Measurements from ENCODE around the gene COX8A.
"Not testable (repeated sequence)": the region's sequence is repeated elsewhere in the genome, so short reads cannot be mapped to it uniquely, and the experiment has no call there.

The COX8A gene, protein sequence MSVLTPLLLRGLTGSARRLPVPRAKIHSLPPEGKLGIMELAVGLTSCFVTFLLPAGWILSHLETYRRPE

DNA sequence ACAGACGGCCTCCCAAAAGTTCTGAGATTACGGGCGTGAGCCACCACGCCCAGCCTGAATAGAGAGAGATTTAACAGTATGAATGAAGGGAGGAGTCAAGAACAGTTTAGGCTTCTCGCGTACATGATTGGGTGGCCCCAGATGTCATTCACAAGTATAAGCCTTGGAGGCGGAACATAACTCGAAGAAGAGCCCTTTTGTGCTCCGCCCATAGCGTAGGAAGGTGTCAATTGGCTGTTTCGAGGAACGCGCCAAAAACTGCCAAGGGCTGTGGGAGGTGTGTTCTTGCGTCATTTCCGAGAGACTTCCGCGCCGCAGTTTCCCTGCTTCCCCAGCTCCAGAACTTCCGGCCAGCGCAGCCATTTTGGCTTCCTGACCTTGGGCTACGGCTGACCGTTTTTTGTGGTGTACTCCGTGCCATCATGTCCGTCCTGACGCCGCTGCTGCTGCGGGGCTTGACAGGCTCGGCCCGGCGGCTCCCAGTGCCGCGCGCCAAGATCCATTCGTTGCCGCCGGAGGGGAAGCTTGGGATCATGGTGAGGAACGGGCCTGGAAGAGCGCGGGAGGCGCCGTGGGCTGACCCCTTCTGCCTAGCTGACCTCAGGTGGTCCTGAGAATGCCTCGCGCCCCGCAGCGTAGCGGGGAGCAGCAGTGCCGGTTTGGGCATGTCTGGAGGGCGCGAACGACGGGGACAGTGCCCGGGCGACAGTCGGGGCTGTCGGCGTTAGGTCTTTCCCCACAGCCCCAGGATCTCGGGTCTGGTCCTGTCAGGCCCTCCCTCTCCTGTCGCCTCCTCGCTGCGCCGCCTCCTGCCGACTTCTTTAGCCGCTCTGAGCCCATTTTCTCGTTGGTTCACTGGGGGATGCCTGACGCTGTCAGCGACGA lies at the start of gene COX8A:
Gene COX8A, plus strand, starts transcription at position 362 of the 885 bp plus-strand sequence. Its CDS starts 61 bp downstream, at position 423.
- DNase-seq (ENCODE audit: low spot score): peak; percentile 100

DNA sequence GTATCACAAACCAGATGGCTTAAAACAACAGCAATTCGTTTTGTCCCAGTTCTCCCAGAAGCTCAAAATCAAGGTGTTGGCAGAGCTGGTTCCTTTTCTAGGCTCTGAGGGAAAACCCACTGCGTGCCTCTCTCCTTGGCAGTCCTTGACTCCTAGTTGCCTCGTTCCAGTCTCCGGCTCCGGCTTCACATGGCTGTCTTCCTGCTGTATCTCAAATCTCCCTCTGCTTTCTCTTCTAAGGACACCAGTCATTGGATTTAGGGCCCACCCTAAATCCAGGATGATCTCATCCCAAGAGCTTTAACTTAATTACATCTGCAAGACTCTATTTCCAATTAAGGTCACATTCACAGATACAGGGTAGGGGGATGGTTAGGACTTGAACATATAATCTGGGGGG lies 44.8 kb upstream of the COX8A start:
- no peak for DNase-seq (ENCODE audit: low spot score)

DNA sequence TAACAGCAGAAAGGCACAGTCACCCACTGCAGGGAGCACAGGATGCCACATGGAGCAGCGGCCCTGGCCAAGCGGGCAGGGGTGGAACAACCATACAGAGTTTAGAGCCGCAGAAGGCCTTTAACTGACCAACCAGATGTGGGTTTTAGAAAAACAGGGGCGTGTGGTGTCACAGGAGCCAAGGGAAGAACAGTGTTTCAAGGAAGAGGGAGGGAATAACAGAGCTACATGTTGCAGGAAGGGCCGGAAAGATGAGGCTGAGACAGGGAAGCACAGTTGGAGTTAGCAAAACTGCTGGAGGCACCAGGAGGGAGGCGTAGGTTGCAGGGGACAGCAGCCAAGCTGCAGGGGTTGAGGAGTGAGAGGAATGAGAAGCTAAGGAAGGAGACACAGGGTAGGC lies 43.4 kb upstream of the COX8A start:
- DNase-seq (ENCODE audit: low spot score): no peak

DNA sequence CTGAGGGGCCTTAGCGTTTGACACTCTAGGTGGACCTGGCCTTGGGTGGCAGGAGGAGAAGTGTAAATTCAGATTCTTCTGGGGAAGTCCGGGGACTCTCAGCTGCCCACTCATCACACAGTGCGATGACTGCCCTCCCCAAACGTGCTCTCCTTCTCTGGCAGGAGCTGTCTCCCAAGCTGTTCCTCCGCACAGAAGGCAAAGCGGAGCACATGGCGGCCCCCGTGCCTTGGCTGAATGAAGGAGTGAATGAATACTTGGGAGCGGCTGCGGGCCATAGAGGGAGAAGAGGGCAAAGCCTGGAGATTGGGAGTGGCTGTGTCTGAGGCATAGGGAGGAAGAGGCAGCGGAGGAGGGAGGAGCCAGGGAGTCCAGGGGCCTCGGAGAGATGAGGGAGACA lies 42.5 kb upstream of the COX8A start:
- no peak for DNase-seq (ENCODE audit: low spot score)

DNA sequence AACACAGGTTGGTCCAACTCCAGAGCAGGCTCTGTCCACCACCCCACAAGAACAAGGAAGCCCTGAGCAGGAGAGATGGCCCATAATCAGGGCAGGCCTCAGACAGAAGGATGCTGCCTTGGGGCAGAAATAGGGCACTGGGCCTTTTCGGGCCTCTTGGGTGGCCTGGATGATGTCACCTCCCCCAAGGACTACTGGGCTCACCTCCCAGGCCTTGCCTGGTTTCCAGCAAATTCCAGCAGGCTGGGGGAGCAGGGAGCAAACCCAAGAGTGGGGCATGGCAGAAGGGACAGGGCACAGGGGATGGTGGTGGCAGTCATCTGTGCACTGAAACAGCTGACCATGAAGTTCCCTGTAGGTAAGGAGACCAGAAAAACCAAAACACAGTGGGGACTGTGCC lies 41.0 kb upstream of the COX8A start:
- no peak for DNase-seq (ENCODE audit: low spot score)

DNA sequence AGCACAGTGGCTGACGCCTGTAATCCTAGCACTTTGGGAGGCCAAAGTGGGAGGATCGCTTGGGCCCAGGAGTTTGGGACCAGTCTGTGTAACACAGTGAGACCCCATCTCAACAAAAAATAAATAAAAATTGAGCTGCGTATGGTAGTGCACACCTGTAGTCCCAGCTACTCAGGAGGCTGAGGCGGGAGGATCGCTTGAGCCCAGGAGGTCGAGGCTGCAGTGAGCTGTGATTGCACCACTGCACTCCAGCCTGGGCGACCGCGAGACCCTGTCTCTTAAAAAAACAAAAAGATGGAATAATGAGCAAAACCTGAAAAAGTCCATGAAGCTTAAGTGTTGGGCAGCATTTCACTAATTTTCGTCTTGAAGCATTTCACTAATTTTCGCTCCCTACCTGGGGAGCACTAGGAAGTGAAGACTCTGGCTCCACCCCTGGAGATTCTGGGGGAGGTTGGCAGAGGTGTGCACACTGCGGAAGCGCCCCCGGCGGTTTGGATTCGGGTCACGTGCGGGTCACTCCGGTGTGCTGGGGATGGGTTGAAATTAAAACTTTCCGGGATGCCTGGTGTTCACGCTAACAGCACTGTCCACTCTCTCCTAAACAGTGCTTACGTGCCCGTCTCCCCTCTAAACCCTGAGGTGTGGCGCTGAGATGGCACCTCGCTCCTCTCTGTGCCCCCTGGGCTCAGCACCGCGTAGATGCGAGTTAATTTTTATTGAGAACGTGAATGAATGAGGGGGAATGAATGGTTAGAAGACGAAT lies 36.5 kb upstream of the COX8A start:
- DNase-seq (ENCODE audit: low spot score): no peak

DNA sequence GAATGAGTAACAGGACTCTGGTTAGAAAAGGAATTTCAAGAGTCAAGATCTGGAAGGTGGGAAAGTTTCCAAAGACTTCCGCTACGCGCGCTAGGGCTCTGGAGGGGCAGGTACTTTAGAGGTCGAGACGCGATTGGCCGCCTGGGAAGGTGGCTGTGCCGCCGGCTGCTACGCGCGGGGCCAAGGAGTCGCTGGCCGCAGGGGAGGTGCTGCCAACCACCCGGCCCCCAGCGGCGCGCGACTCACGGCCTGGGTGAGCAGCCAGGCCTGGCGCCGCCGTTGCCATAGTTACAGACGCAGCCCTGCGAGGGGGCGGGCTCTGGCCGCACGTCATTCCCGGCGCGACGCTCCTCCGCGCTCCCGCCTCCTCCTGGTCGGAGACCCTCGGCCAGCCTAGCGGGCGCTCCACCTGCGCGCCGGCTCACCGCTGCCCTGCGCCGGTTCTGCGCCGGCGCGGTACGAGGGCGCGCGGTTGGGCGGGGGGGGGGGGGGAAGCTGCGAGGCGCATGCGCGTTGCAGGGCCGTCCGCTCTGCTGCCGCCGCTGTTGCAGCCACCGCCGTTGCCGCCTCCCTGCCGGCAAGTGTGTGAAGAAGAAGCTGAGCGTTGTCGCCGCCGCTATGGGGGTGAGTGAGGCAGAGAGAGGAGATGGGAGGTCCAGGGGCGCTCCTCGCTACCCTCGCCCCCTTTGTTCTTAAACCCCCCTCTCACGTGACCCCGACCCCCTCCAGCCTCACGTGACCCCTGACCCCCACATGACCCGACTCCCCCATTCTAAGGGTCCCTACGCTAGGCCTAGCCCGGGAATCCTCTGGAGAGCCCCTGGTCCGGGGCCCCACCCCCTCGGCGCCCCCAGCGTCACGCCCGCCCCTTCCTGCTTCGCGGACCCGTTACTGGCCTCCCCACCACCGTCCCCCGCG lies 35.7 kb upstream of the COX8A start, which contains the start of gene NAA40:
Gene NAA40, plus strand, starts transcription at position 524 of the 918 bp plus-strand sequence. Its CDS starts 95 bp downstream, at position 619.
- DNase-seq (ENCODE audit: low spot score): peak; percentile 90

DNA sequence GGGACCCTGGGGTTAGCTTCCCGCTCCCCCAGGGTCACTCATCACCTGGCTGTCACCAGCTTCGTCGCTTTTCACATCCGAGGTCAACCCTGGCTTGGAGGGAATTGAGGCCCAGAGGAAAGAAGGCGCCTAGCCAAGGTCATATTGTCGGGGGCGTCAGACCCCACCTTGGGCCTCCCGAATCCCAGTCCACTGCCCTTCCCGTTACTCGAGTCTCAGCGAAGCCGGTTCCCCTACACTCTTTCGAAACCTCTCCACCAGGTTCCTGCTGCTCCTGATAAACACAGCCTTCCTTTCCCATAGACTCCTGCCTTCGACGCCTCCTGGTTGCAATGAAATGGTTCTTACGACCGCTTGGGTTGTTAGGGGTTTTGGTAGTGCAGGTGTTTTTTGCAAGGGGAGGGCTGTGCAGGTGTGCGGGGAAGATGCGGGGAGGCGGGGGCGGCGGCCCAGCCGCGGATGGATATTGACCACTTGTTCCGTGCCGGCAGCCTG lies 35.0 kb upstream of the COX8A start:
- no peak for DNase-seq (ENCODE audit: low spot score)

DNA sequence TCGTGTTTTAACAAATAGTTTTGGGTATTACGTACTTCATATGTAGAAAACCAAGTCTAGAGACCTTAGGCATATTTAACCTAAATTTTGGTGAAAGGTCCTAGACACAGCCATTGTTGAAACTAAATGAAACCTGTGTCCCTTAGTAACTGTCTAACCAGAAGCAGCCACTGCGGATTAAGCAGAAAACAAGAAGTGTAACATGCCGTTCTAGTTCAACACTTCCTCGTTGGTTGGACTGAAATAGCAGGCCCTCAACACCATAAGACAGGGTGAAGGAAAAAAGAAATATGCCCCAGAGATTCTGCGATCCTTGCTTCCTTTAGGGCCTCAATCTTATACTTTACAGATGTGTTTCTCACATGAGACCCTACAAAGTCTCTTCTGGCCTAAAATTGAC lies 33.6 kb upstream of the COX8A start:
- DNase-seq (ENCODE audit: low spot score): no peak

DNA sequence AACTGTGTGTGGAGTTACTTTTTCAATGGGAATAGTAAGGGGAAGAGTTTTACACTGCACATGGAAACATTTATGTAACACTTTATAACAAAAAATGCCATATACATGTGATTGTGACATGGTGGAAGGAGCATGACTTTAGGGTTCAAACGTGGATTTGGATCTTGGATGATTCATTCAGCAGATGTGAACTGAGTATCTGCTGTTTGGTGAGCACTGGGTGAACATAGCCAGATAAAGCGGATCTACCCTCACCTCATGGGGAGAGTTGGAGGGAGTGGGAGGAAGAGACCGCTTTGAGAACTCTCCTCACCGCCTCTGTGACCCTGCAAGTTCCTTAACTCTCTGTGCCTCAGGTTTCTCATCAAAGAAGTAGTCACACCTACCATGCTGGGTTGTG lies 32.5 kb upstream of the COX8A start:
- DNase-seq (ENCODE audit: low spot score): no peak

DNA sequence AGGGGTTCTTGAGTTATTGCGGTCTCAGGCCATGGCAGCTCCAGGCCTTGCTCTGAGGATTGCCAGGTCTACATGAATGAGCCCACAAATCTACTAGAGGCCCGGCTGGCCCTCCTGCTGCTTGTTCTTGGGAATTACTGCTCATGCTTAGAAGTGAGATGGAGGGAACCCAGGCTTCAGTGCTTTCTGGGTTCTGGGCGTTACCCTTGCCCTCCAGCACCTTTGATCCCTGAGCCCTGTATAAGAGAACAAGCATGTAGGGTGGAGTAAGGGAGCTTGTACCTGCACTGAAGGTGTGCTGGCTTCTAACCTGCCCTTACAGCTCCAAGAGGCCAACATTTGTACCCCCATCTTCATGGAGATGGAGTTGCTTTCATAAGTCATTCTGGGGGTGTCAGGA lies 31.6 kb upstream of the COX8A start:
- DNase-seq (ENCODE audit: low spot score): no peak

DNA sequence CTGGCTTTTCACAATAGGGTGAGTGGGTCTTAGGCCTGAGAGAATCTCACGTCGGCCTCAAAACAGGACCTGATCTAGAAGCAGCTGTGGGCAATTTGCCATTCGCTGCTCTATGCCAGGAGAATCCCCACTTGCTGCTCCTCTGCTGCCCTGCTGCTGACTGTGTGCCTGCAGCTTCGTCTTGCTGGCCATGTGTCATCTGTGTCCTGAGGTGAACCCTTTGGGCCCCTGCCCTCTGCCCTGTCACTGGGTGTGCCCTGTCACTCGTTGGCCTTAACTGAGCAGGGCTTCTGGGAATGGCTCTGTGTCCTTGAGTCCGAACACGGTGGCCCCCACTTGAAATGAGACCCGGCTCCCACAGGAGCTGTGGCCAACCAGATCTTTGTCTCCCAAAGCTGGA lies 29.4 kb upstream of the COX8A start:
- DNase-seq (ENCODE audit: low spot score): peak; percentile 68

DNA sequence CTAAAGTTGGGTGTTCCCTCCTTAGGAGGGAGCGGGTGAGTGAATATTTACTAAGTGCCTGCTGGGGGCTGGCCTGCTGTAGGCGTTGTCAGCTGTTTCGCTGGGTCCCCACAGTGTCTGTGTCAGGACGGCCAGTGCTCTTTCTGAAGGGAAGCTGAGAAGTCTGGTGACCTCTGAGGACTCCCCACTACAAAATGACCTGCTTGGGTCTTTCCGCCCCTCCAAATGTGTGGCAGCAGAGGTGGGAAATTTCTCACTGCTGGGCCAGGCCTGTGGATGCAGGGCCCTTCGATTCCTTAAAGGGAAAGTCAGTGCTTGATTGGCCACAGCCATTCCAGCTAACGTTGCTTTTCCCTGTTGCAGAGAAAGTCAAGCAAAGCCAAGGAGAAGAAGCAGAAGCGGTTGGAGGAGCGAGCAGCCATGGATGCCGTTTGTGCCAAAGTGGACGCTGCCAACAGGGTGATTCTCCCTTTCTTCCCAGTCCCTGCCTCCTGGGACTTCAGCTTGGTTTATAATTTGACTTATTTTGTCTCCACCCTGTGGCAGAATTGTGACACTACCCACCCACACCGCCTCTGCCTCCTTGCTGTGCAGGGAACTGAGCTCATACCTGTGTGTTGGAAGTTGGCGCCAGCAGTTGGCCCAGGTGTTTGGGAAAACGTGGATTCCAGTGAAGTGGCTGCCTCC lies 28.8 kb upstream of the COX8A start:
- peak; percentile 71 for DNase-seq (ENCODE audit: low spot score)

DNA sequence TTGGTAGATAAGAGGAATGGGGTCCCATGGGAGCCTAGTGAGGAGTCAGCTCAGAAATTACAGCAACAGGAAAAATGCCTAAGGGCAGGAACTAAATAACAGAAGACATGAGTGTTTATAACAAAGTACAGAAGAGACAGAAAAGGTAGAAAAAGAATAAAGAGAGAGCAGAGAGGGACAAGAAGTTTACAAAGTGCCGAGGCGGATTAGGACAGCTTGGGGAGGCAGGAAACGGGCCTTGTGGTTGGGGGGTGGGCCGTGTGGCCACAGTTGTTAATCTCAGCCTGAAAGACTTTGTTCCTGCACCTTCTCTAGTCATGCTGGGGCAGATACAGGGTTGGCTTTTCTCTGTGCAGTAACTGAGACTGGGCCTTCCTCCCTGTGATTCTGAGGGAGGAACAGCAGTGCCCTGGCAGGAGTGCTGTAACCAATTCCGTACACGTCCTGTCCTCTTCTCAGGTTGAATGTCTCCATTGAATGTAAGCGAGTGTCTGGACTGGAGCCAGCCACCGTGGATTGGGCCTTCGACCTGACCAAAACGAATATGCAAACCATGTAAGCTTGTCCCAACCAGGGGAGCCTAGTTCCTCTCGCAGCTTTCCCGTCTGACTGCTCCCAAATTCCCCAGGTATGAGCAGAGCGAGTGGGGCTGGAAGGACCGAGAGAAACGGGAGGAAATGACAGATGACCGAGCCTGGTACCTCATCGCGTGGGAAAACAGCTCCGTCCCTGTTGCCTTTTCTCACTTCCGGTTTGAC lies 22.5 kb upstream of the COX8A start:
- no peak for DNase-seq (ENCODE audit: low spot score)

DNA sequence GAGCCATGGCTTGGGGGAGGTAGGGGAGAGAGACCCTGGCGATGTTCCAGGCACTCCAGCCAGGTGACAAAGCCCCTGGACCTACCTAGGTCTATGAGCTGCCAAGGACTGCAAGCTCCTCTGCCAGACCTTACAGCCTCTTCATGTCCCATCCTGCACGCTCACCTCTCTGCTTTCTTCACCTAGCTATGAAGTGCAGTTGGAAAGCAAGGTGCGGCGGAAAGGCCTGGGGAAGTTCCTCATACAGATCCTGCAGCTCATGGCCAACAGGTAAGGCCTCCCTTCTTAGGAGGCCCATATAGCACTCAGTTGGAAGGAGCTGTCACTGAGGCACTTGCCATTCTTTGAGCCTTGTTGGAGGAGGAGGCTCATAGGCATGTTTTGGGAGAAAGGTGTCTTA lies 21.9 kb upstream of the COX8A start:
- DNase-seq (ENCODE audit: low spot score): no peak

DNA sequence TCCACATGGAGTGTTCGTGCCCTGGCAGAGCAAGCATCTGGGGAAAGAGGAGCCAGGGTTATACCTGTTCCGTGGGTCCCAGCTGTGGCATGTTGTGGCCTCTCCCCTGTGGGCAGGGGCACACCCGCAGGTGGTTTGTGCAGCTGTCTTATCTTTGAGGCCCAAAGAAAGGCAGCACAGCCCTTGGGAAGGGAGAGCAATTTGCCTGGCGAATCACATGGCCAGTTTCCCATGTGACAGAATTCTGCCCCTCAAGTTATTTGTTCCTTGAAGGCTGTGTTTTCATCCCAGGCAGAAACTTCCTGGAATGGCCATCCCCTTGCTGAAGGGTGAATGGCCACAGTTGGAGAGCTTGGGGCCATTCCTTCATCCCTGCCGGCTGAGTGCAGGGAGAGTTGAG lies 16.4 kb upstream of the COX8A start:
- DNase-seq (ENCODE audit: low spot score): no peak

DNA sequence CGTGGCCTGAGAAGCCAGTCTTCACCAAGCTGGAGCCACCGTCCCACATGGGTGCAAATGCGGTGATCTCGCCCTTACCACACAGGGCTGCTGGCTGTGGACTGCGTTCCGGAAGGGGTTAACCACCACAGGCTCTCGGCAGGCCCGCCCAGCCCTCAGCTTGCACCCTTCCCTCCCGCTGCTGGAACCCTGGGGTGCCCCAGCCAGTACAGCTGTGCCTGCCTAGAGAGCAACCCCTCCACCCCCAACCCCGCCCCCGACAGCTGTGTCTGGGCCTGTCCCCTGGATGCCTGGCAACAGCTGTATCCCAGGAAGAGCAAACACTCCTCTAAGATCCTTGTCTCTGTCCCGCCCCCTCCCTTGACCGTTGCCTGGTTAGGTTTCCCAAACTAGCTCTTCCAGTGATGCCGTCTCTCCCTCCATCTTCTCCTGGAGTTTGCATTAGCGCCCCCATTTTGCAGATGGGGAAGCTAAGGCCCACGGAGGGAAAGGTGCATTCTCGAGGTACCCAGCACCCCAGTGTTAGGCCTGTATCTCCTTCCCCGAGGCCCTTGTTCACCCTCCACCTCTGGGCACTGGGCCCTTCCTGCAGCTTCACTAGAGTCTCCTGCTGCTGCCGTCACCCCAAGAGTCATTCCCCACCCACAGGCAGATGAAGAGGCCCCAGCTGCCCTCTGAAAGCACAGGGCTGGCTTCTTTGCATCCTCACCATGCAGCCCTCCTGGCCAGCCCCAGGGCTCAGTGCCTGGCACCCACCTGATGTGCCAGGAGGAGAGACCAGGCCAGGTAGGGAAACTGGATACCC lies 12.6 kb upstream of the COX8A start:
- no peak for DNase-seq (ENCODE audit: low spot score)

DNA sequence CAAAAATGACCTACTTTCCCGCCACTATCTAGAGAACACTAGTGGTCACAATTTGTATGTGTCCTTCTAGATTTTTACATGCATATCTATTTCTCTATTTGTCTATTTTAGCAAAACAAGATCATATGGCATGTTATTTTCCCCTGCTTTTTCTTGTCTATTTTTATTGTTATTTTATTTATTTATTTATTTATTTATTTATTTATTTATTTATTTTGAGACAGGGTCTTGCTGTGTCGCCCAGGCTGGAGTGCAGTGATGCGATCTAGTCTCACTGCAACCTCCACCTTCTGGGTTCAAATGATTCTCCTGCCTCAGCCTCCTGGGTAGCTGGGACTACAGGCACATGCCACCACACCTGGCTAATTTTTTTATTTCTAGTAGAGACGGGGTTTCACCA lies 10.5 kb upstream of the COX8A start:
- DNase-seq (ENCODE audit: low spot score): not testable (repeated sequence)

DNA sequence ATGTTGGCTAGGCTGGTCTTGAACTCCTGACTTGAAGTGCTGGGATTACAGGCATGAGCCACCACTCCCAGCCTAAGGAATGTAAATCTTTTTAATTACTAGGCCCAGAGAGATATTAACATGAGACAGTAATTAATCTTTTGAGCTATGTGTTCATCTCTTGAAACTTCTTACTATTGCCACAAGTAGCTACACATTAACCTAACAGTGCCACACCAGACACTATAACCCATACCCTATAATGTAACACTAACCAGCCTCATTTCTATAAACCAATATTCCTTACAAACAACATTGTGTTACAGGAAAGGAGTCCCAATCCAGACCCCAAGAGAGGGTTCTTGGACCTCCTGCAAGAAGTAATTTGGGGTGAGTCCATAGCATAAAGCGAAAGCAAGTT lies 8.0 kb upstream of the COX8A start:
- DNase-seq (ENCODE audit: low spot score): no peak

DNA sequence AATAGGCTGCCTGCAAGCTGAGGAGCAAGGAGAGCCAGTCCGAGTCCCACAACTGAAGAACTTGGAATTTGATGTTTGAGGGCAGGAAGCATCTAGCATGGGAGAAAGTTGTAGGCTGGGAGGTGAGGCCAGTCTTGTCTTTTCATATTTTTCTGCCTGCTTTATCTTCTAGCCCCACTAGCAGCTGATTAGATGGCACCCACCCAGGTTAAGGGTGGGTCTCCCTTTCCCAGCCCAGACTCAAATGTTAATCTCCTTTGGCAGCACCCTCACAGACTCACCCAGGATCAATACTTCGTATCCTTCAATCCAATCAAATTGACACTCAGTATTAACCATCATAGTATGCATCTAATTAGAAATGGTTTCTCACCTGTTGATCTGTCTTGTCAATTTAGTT lies 5.0 kb upstream of the COX8A start:
- peak; percentile 29 for DNase-seq (ENCODE audit: low spot score)
